Neural progenitor cell (in vitro differentiated cells): ENCODE results near the gene COL4A2. TPM values are rescaled to one million over a fixed set of nuclear protein-coding genes. Genes with fewer than 3 reads are reported as not detected.
A peak's percentile ranks its signal among the peaks of the same experiment; 100 is the strongest.

Experiments
- DNase-seq: peaks from one replicate; pipeline ENCODE4 v3.0.0-alpha.2; 2016; ENCODE audit warnings: low spot score
- H2AFZ ChIP-seq: fragments of 200-600 bp; sonication (generic); replicated peaks from 2 replicates; pipeline ENCODE4 v1.6.1; 2016; ENCODE audit warnings: antibody characterized with exemption
- H3F3A ChIP-seq: fragments of 200-600 bp; sonication (generic); 2 replicates; pipeline ENCODE4 v1.6.1; 2016; ENCODE audit warnings: antibody characterized with exemption, low read depth
- H3K27ac ChIP-seq: fragments of 200-600 bp; sonication (generic); 2 replicates; pipeline ENCODE4 v1.5.1; 2016; ENCODE audit warnings: mild to moderate bottlenecking
- H3K27me3 ChIP-seq: fragments of 200-600 bp; sonication (generic); 2 replicates; pipeline ENCODE4 v1.6.1; 2016; ENCODE audit warnings: mild to moderate bottlenecking, moderate library complexity
- H3K36me3 ChIP-seq: fragments of 200-600 bp; sonication (generic); 2 replicates; pipeline ENCODE4 v1.5.1; 2016
- H3K4me1 ChIP-seq: fragments of 200-600 bp; sonication (generic); 2 replicates; pipeline ENCODE4 v1.6.1; 2016; ENCODE audit warnings: mixed run types
- H3K4me2 ChIP-seq: fragments of 200-600 bp; sonication (generic); 2 replicates; pipeline ENCODE4 v1.6.1; 2016
- H3K4me3 ChIP-seq: fragments of 200-600 bp; sonication (generic); 2 replicates; pipeline ENCODE4 v1.5.1; 2016
- H3K79me2 ChIP-seq: fragments of 200-600 bp; sonication (generic); 2 replicates; pipeline ENCODE4 v1.6.1; 2016; ENCODE audit warnings: low read depth
- H3K9ac ChIP-seq: fragments of 200-600 bp; sonication (generic); 2 replicates; pipeline ENCODE4 v1.6.1; 2016
- H3K9me3 ChIP-seq: fragments of 200-600 bp; sonication (generic); 2 replicates; pipeline ENCODE4 v1.5.1; 2016; ENCODE audit warnings: low read depth
- H4K20me1 ChIP-seq: fragments of 200-600 bp; sonication (generic); 2 replicates; pipeline ENCODE4 v1.6.1; 2016; ENCODE audit warnings: low read depth
- H3K27ac Mint-ChIP-seq: 3 replicates; pipeline ENCODE4 v1.8.0; 2021; ENCODE audit warnings: mixed read lengths
- H3K27me3 Mint-ChIP-seq: 2 replicates; pipeline ENCODE4 v1.8.0; 2022; ENCODE audit warnings: low read depth, mild to moderate bottlenecking, inconsistent platforms, moderate library complexity, mixed read lengths; ENCODE audit not compliant: insufficient read depth
- H3K36me3 Mint-ChIP-seq: 3 replicates; pipeline ENCODE4 v1.8.0; 2021; ENCODE audit warnings: mixed read lengths
- H3K4me1 Mint-ChIP-seq: 3 replicates; pipeline ENCODE4 v1.8.0; 2021; ENCODE audit warnings: mixed read lengths
- H3K4me3 Mint-ChIP-seq: 3 replicates; pipeline ENCODE4 v1.8.0; 2021; ENCODE audit warnings: mild to moderate bottlenecking, moderate library complexity, mixed read lengths
- H3K9me3 Mint-ChIP-seq: 3 replicates; pipeline ENCODE4 v1.8.0; 2020; ENCODE audit warnings: mixed read lengths
- EZH2 ChIP-seq: fragments of 200-600 bp; sonication (generic); IDR thresholded peaks from 2 replicates; pipeline ENCODE4 v1.6.1; 2017; ENCODE audit warnings: antibody characterized with exemption, mild to moderate bottlenecking, moderate library complexity
- EZH2phosphoT487 ChIP-seq: fragments of 200-600 bp; sonication (generic); IDR thresholded peaks from 2 replicates; pipeline ENCODE4 v1.6.1; 2017; ENCODE audit warnings: antibody characterized with exemption
- total RNA-seq: library from RNA; depleted of rRNA; stranded (reverse); fragments of >200 nt; gene quantifications from 2 replicates; pipeline ENCODE4 v1.2.3, GENCODE V29; 2015; ENCODE audit warnings: low replicate concordance
- TF ChIP-seq, protein P1 (sequence below): fragments of 200-600 bp; sonication (generic); IDR thresholded peaks from 2 replicates; pipeline ENCODE4 v1.5.1; 2017; ENCODE audit warnings: antibody characterized with exemption, mild to moderate bottlenecking

The COL4A2 gene
- total RNA-seq, 1 donor from 2014 or later, result 73.6 TPM

DNA sequence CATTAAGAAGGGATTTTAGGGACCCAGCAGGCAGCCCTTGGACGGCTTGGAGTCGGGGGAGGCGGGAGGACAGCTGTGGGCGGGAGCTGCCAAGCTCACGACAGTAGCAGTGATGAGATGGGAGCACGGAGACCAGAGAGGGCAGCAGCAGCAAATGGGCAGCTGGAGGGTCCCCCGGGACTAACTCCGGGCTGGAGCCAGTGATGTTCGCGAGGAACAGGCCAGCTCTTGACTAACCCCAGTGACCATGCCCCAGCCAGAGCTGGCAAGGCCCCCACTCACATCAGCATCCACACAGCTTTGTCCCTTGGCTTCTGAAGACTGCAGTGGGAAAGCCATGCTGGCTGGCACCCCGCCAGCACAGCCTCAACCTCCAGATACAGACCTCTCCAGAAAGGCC lies 172.6 kb downstream of the COL4A2 start:
- no peaks in the 10 kb centered on the region for H3K36me3 ChIP-seq
- H3K27me3 ChIP-seq, result no peaks in the 10 kb centered on the region
- DNase-seq, result peak; percentile 33
- Mint-ChIP-seq H3K27ac (no peak overlapping the region), H3K4me3 (no peak overlapping the region), H3K4me1 (no peaks in the 10 kb centered on the region), H3K36me3 (peaks cover 20% of the 10 kb centered on the region), H3K9me3 (no peaks in the 10 kb centered on the region), H3K27me3 (peaks cover 8% of the 10 kb centered on the region)
- H3K4me2 ChIP-seq, result no peak overlapping the region
- TF ChIP-seq EZH2, result no peak
- TF ChIP-seq, protein P1, sequence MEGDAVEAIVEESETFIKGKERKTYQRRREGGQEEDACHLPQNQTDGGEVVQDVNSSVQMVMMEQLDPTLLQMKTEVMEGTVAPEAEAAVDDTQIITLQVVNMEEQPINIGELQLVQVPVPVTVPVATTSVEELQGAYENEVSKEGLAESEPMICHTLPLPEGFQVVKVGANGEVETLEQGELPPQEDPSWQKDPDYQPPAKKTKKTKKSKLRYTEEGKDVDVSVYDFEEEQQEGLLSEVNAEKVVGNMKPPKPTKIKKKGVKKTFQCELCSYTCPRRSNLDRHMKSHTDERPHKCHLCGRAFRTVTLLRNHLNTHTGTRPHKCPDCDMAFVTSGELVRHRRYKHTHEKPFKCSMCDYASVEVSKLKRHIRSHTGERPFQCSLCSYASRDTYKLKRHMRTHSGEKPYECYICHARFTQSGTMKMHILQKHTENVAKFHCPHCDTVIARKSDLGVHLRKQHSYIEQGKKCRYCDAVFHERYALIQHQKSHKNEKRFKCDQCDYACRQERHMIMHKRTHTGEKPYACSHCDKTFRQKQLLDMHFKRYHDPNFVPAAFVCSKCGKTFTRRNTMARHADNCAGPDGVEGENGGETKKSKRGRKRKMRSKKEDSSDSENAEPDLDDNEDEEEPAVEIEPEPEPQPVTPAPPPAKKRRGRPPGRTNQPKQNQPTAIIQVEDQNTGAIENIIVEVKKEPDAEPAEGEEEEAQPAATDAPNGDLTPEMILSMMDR, result no peak
- TF ChIP-seq EZH2phosphoT487, result no peak
- no peaks in the 10 kb centered on the region for H3F3A ChIP-seq
- H3K27ac ChIP-seq, result no peak overlapping the region
- H3K79me2 ChIP-seq, result no peaks in the 10 kb centered on the region
- no peaks in the 10 kb centered on the region for H3K9me3 ChIP-seq
- no peak overlapping the region for H3K9ac ChIP-seq
- H3K4me3 ChIP-seq, result no peak overlapping the region
- peaks cover 5% of the 10 kb centered on the region for H3K4me1 ChIP-seq
- no peak overlapping the region for H2AFZ ChIP-seq
- no peaks in the 10 kb centered on the region for H4K20me1 ChIP-seq

DNA sequence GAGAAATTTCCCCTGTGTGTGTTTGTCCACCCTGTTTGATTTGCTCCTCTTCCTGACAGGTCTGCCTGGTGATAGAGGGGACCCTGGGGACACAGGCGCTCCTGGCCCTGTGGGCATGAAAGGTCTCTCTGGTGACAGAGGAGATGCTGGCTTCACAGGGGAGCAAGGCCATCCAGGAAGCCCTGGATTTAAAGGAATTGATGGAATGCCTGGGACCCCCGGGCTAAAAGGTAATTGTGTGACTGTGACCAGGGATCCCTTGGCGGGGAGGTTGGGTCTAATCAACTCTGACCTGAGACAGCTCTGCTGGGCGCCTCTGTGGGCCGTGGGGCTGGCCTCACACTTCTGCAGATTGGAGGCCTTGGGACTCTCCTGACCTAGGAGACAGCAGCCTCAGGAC lies 173.1 kb downstream of the COL4A2 start:
- Histone ChIP-seq H3K27ac (no peak overlapping the region), H3K36me3 (no peaks in the 10 kb centered on the region), H3K4me3 (no peak overlapping the region), H3K27me3 (no peaks in the 10 kb centered on the region), H3F3A (no peaks in the 10 kb centered on the region), H3K4me2 (no peak overlapping the region), H3K9me3 (no peaks in the 10 kb centered on the region), H4K20me1 (no peaks in the 10 kb centered on the region), H3K9ac (no peak overlapping the region), H3K4me1 (peaks cover 5% of the 10 kb centered on the region), H3K79me2 (no peaks in the 10 kb centered on the region), H2AFZ (no peak overlapping the region)
- Mint-ChIP-seq H3K27me3 (peaks cover 6% of the 10 kb centered on the region), H3K9me3 (no peaks in the 10 kb centered on the region), H3K36me3 (peaks cover 16% of the 10 kb centered on the region), H3K4me1 (no peaks in the 10 kb centered on the region), H3K27ac (no peak overlapping the region), H3K4me3 (no peak overlapping the region)
- no peak for DNase-seq
- no peak for TF ChIP-seq EZH2
- TF ChIP-seq, protein P1, result no peak
- TF ChIP-seq EZH2phosphoT487, result no peak

DNA sequence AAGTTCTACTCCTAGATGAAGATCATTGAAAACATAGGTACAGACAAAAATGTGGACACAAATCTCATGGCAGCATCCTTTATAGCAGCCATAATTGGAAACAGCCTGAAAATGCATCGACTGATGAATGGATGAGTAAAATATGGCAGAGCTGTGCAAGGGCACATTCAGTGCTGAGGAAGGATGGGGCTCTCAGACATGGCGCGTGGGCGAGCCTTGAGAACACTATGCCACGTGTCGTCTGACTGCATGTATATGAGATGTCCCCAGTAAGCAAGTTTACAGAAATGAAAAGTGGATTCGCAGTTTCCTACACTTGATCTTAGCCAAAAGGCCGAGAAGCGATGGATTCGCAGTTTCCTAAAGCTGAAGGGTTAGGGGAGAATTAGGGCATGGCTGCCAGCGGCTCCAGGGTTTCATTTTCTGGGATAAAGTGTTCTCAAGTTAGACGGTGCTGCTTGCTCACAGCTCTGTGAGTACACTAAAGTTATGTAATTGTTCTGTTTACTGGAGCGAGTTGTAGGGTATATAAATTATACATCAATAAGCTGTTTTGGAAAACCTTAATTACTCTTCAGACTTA lies 176.4 kb downstream of the COL4A2 start:
- H2AFZ ChIP-seq, result no peak overlapping the region
- Mint-ChIP-seq H3K27me3 (peaks cover 6% of the 10 kb centered on the region), H3K9me3 (no peaks in the 10 kb centered on the region), H3K27ac (no peak overlapping the region), H3K36me3 (peaks cover 12% of the 10 kb centered on the region), H3K4me1 (peaks cover 14% of the 10 kb centered on the region), H3K4me3 (no peak overlapping the region)
- peaks cover 22% of the 10 kb centered on the region for H4K20me1 ChIP-seq
- DNase-seq, result no peak
- no peaks in the 10 kb centered on the region for H3K79me2 ChIP-seq
- no peaks in the 10 kb centered on the region for H3K9me3 ChIP-seq
- no peak overlapping the region for H3K9ac ChIP-seq
- H3K4me3 ChIP-seq, result no peak overlapping the region
- H3K27ac ChIP-seq, result no peak overlapping the region
- peaks cover 19% of the 10 kb centered on the region for H3F3A ChIP-seq
- TF ChIP-seq EZH2phosphoT487 (no peak), EZH2 (no peak)
- TF ChIP-seq, protein P1, result no peak
- no peaks in the 10 kb centered on the region for H3K36me3 ChIP-seq
- no peak overlapping the region for H3K4me2 ChIP-seq
- peaks cover 23% of the 10 kb centered on the region for H3K4me1 ChIP-seq
- no peaks in the 10 kb centered on the region for H3K27me3 ChIP-seq
